T-helper 2 cell (primary cell): ENCODE results near the gene DOC2A.
A peak's percentile ranks its signal among the peaks of the same experiment; 100 is the strongest.
"Not testable (repeated sequence)": the region's sequence is repeated elsewhere in the genome, so short reads cannot be mapped to it uniquely, and the experiment has no call there.

ENCODE experiments used
- DNase-seq, 5 experiments: peaks; one replicate each; pipeline versions ENCODE4 v3.0.0 to v3.0.0-alpha.2; 2012 to 2022

The DOC2A gene

GRCh38 chr16:30027588-30028437 is 17.0 kb upstream of the DOC2A start:
- DNase-seq, result no peak

DNA sequence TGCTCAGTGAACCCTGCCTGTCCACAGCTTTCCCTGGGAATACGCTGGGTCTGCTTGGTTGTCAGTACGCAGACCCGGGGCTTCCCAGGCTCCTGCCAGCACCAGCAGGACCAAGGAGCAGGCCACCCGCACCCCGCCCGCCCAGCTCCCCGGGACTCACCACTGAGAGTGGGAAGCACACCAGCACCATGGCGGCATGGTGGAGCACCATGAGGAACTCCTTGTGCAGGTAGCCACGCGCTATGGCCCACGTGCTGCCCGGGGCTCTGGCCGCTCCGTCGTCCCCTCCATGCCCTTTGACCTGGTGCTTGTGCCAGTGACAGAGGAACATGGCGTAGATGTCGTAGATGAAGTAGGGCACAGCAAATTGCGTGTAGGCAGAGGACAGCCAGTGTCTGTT is 15.6 kb upstream of the DOC2A start:
- no peak for DNase-seq

GRCh38 chr16:30025574-30025973 is 14.7 kb upstream of the DOC2A start:
- DNase-seq, result no peak

- no peak for DNase-seq
Measured at GRCh38 chr16:30025156-30025555, 14.3 kb upstream of the DOC2A start.

DNA sequence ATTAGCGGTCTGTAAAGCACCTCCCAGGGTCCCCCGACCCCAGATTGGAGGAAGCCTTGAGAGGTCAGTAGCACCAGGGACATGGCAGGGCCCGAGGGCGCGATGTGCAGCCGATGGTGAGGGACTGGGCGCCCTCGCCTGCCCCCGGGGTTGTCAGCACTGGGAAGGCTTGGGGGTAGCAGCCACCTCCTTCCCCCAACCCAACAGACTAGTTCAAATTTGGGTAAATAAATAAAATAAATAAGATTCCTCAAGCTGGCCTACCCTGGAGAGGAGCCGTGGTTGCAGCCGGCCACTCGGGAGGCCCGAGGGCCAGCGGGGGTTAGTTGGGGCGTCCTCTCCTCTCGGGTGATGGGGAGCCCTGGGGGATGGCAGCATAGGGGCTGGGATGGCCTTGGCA is 13.6 kb upstream of the DOC2A start:
- DNase-seq, result no peak

- no peak for DNase-seq
Measured at GRCh38 chr16:30023586-30023985, 12.8 kb upstream of the DOC2A start.

GRCh38 chr16:30022887-30023286 is 12.1 kb upstream of the DOC2A start, which contains the start of gene C16orf92:
Gene C16orf92 (plus strand): TSS chr16:30023198. CDS start chr16:30023341, 143 bp downstream.
- no peak for DNase-seq

DNA sequence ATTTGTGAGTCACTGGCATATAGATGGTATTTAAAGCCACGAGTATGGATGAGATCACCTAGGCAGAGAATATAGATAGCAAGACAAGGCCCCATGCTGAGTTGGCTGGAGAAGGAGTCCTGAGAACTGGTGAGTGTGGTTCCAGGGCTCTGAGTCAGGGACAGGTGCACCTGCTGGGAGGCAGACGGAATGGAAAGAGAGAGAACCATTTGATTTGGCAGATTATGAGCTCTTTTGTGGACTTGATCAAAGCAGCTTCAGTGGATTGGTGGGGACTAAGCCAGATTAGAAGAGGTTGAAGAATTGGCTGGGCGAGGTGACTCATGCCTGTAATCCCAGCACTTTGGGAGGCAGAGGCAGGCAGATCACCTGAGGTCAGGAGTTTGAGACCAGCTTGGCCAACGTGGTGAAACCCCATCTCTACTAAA is 7.9 kb upstream of the DOC2A start:
- DNase-seq, result no peak

DNA sequence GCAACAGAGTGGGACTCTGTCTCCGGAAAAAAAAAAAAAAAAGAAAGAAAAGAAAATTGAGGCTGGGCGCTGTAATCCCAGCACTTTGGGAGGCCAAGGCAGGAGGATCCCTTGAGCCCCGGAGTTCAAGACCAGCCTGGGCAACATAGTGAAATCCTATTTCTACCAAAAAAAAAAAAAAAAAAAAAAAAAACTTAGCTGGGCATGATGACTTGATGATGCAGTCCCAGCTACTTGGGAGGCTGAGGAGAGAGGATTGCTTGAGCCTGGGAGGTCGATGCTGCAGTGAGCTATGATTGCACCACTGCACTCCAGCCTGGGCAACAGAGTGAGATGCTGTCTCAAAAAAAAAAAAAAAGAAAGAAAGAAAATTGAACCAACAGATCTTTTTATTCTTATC is 7.1 kb upstream of the DOC2A start:
- not testable (repeated sequence) for DNase-seq

DNA sequence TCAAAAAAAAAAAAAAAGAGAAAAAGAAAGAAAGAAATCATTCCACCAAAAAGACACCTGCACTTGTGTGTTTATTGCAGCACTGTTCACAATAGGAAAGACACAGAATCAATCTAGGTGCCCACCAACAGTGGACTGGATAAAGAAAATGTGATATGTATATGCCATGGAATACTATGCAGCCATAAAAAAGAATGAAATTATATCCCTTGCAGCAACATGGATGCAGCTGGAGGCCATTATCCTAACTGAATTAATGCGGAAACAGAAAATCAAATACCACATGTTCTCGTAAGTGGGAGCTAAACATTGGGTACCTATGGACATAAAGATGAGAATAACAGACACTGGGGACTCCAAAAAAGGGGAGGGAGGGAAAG is 6.4 kb upstream of the DOC2A start:
- DNase-seq, result no peak

- no peak for DNase-seq
Measured at GRCh38 chr16:30016555-30017276, 5.9 kb upstream of the DOC2A start.

- not testable (repeated sequence) for DNase-seq
Measured at GRCh38 chr16:30015450-30015849, 4.6 kb upstream of the DOC2A start.

GRCh38 chr16:30012598-30012997 is 1.8 kb upstream of the DOC2A start:
- not testable (repeated sequence) for DNase-seq

DNA sequence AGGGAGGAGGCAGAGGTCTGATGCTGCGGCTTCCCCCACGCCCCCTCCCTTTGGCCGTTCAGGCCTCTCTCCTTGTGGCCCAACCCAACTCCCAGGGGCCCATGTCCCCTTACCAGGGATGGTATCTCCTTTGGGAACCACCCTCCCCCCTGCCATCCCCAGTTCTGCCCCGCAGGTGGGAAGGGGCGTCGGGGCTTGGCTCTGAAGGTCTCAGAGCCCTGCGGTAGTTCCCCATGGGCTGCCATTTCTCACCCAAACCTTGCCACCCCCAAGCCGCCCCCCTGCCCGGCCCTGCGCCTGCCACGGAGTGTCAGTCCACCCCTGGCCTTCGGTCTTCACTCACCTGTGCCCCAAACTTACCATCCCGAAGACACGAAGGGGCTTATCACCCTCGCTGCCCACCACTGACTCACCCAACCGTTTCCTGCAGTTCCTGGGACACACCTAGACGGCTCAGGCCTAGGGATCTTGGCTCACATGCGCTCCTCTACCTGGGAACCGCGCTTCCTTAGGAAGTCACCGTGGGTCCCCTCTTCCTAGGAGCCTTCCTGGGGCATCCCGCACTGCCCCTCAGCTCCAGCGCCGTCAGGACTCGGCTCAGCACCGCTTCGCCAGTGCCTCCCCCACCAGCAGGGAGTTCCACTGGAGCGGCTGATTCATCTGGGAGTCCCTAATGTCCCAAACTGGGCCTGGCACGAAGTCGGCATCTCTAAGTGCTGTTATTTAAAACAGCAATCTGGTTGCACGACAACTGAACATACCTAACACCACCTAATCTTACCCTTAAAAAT is 1.1 kb upstream of the DOC2A start:
- no peak for DNase-seq

DNA sequence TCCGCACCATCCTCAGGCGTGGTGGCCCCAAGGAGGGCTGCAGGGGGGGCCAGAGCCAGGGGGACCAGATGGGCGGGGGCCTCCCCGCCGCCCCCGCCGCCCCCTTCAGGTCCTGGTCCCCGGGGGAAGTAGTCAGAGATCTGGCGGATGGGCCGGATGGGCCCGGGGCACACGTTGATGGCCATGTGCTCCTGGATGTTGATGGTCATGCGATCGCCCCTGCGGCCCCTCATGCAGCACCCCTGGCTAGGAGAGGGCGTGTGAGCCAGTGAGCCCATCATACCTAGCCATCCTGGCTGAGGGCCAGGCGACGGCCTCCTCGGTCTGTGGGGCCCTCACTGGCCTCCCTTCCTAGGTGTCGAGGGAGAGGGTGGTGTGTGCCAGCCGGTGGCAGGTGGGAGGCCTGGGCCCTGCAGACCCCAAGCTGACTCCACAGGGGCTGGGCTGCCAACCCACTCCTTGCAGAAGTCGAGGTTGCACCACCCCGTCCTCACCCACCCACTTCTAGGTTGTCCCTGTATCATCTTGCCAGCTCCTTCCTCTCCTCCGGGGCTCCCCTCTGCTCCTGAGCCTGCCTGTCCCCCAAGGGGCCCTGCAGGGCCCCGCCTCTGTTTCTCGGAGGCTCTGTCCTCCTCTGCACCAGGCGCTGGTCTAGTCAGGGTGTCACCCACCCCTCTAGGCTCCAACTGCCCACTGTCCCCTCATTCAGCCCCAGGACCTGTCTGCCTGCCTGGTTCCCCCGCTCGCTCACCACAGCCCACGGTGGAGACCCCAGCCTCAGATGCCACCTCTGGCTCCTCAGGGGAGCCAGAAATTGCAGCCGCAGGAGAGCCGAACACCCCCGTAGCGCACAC is 610 bp downstream of the DOC2A start:
- DNase-seq, result no peak

DNA sequence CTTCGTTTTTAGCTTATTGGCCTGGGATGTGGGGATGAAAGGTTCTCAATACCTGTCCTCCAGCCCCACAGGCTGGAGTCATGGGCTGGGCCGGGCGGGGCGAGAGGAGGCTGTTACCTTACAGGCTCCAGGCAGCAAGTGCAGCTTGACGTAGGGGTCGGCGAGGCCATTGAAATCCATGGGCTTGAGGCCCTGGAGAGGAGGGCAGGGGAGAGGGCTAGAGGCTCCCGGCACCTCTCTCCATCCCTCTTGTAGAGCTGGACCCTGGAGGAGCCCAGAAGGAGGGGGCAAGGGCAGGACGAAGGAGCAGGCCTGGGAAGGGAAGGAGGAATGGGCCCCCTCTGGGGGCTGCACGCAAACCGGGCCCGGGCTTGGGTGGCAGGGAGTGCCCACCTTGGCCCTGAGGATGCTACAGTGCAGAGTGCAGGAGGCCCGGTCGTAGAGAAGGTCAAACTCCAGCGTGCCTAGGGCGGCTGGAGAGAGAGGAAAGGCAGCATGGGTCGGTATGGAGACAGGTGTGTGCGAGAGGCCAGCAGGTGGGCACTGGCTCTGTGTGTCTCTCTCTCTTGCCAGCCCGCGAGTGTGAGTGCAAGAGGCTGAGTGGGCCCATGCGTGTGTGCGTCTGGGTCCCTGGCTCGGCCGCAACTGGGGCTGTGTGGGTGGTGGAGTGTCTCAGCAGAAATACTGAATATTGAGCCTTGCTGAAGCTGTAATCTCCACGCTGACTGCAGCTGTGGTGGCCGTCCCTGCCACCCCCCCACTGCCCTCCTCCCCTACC is 1.6 kb downstream of the DOC2A start:
- DNase-seq, result no peak

- no peak for DNase-seq
Measured at GRCh38 chr16:30007378-30007895, 3.4 kb downstream of the DOC2A start.

- DNase-seq, result no peak
Measured at GRCh38 chr16:30006659-30007377, 4.0 kb downstream of the DOC2A start.

GRCh38 chr16:30006095-30006473 is 4.7 kb downstream of the DOC2A start:
- DNase-seq, result no peak

DNA sequence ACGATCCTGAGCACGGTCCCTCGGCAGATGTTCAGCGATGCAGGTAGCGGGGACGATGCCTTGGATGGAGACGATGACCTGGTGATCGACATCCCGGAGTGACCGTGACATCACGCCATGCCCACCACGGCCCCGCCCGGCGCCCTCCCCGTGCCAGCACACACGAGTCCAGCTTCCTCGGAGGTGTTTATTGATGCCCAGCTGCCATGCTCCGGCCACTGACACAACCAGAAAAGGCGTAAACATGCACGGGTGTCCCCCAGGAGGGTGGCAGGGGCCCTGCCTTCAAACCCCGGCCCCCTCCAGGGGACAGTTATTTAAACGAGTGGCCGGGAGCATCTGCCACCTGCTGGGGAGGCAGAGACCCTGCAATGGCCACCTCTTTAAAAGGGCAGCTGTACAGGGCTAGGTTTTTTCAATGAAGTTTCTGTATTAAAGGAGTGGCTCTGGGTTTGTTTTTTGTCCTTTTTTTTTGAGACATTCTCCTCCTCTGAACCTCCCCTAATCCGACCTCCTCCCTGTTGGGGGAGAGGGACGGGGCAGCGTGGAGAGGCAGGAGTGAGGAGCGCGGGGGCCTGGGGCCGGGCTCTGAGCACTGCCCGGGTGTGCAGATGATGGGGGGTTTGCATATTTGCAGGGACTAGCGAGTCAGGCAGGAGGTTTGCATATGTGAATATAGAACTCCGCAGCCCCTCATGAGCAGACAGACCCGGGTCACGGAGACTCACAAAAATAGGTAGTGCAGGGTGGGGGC is 5.3 kb downstream of the DOC2A start:
- peak in 3 of 5 experiments; percentile 21 to 54 (median 31) for DNase-seq
